Measurements from ENCODE around the gene CSPG4. TPM values are rescaled to one million over a fixed set of nuclear protein-coding genes. Genes with fewer than 3 reads are reported as not detected.
A peak's percentile ranks its signal among the peaks of the same experiment; 100 is the strongest.

Gene CSPG4
- total and polyA plus RNA-seq, 2 of the 13 experiments (the other 11 are each of a cell fraction or from before 2014, with no cell fraction given): 0.01 to 0.04 TPM

GRCh38 chr15:75686212-75686642, 26.4 kb downstream of the CSPG4 start (continued):
- peak; percentile 14 for TF ChIP-seq YY1 (IDR thresholded peaks at IDR 0.05; ENCODE audit: insufficient read depth, insufficient replicate concordance, low read depth, low read length)
- 0 out of 2 replicates have a peak, but pooled peaks have one; percentile 43 for TF ChIP-seq ZSCAN25 (CRISPR knock-in tag; IDR thresholded peaks at IDR 0.05)
- 0 out of 2 replicates have a peak, but pooled peaks have one; percentile 47 for TF ChIP-seq BCL3 (CRISPR knock-in tag; IDR thresholded peaks at IDR 0.05)
- TF ChIP-seq CTCF (CRISPR knock-in tag; IDR thresholded peaks at IDR 0.05): peak; percentile 93
- peak; percentile 25; the same call in 1 of the 2 replicates for TF ChIP-seq SP5 (CRISPR knock-in tag; IDR thresholded peaks at IDR 0.05; ENCODE audit: borderline replicate concordance, low read depth)
- TF ChIP-seq SMAD1 (CRISPR knock-in tag; IDR thresholded peaks at IDR 0.05; ENCODE audit: borderline replicate concordance, low read depth): 0 out of 2 replicates have a peak, but pooled peaks have one; percentile 32
- peak; percentile 68 for TF ChIP-seq ZFX (CRISPR knock-in tag; IDR thresholded peaks at IDR 0.05; ENCODE audit: low read depth)
- peak; percentile 29; the same call in 1 of the 2 replicates for TF ChIP-seq SALL1 (CRISPR knock-in tag; IDR thresholded peaks at IDR 0.05)
- TF ChIP-seq KDM2A (CRISPR knock-in tag; IDR thresholded peaks at IDR 0.05; ENCODE audit: borderline replicate concordance, low read depth): peak; percentile 49; the same call in 1 of the 2 replicates

Measured in HepG2 (cell line).